Activated CD8-positive, alpha-beta memory T cell treated with anti-CD3 and anti-CD28 coated beads for 36 hours (primary cell): ENCODE results near the gene NELFA. TPM values are rescaled to one million over a fixed set of nuclear protein-coding genes. Genes with fewer than 3 reads are reported as not detected.

Experiments used
- CTCF ChIA-PET: fragments of 350-600 bp; sonication (Branson Sonifier 250); formaldehyde crosslinking; loops from one replicate; lab custom pipeline; 2021; ENCODE audit warnings: antibody characterized with exemption; lab: Charles Lee
- POLR2A ChIA-PET: fragments of 350-600 bp; sonication (Branson Sonifier 250); formaldehyde crosslinking; loops from one replicate; lab custom pipeline; 2021; ENCODE audit warnings: antibody characterized with exemption; lab: Charles Lee
- total RNA-seq, 2 experiments: library from RNA; stranded (reverse); gene quantifications; one replicate each; pipeline ENCODE4 v1.2.3, GENCODE V29; 2021

Gene NELFA
- total RNA-seq, result 10 to 100 TPM; 43.4 to 50.5 TPM

DNA sequence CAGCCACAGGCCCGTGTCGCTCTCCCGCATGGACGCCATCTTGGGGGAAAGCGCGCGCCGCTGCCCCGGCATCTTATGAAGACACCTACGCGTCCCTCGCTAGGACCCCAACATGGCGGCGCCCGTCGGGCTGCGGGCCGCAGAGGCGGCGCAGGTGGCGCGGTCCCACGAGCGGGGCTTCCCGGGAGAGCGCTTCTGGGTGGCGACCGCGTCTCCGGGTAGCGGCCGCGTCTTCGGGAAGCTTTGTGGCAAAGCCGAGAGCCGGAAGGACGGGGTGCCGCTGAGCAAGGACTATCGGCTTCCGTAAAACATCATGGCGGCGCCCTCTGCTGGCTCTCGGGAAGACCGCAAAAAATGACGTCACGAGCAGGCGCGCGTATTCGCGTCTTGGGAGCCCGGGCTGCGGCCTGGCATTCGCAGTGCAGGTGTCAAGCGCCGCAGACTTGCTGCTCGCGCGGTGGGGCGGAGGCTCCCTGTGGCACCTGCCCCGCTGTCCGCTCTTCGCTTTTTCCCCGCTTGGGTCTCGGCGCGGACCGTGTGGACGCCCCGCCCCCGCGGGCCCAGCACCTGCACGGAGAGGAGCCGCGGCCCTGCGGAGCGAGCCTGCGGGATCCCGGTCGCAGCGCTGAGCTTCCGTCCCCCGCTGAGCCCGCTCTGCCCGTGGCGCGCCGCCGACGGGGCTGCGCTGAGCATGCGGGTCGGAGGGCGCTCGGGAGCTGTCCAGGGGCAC is at the start of gene NELFA:
Gene NELFA, minus strand, starts transcription at position 54 of the 730 bp plus-strand sequence. Its CDS starts 15 bp downstream, at position 39.
- CTCF ChIA-PET, result interaction anchor here (0.6 to 1.5 kb wide), 5 partner anchors 16 to 404 kb away, joined by 3 to 4 read pairs (median 3); no protein-coding TSS in a partner anchor
- POLR2A ChIA-PET, result interaction anchor here (0.6 to 0.8 kb wide), 4 partner anchors 13 to 460 kb away, joined by 3 to 4 read pairs (median 4); partner anchors contain the start of gene RNF4

- ChIA-PET CTCF (no interaction called here), POLR2A (interaction anchor here (0.5 to 0.6 kb wide), 2 partner anchors 210 to 340 kb away, joined by 3 read pairs; no protein-coding TSS in a partner anchor)
Observed at GRCh38 chr4:2057382-2058065, 48.8 kb upstream of the NELFA start.

DNA sequence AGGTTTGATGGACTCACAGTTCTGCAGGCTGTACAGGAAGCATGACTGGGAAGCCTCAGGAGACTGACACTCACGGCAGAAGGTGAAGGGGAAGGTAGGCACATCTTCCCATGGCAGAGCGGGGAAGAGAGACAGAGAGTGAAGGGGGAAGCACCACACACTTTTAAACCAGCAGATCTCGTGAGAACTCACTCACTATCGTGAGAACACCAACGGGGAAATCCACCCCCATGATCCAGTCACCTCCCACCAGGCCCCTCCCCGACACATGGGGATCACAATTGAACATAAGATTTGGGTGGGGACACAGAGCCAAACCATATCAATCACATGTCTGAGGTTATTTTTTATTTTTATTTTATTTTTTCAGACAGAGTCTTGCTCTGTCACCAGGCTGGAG is 45.4 kb upstream of the NELFA start:
- POLR2A ChIA-PET, result no interaction called here
- CTCF ChIA-PET, result no interaction called here

GRCh38 chr4:2051086-2051485 is 42.3 kb upstream of the NELFA start:
- CTCF ChIA-PET, result no interaction called here
- POLR2A ChIA-PET, result no interaction called here

DNA sequence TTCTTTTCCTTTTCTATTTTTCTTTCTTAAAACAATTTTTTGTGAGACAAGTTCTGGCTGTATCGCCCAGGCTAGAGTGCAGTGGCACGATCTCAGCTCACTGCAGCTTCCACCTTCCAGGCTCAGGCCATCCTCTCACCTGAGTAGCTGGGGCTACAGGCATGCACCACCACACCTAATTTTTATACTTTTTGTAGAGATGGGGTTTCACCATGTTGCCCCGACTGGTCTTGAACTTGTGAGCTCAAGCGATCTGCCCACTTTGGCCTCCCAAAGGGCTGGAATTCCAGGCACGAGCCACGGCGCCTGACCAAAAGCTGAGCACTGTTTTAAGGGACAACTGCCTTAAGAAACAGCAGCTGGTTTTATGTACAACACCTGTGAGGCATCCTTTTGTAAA is 41.0 kb upstream of the NELFA start:
- ChIA-PET CTCF (interaction anchor here (0.9 kb wide), 1 partner anchor 392 kb away, joined by 3 read pairs; no protein-coding TSS in a partner anchor), POLR2A (no interaction called here)

GRCh38 chr4:2049381-2049780 is 40.6 kb upstream of the NELFA start:
- ChIA-PET POLR2A (no interaction called here), CTCF (no interaction called here)

- ChIA-PET CTCF (no interaction called here), POLR2A (no interaction called here)
Observed at GRCh38 chr4:2048831-2049230, 40.1 kb upstream of the NELFA start.

- ChIA-PET POLR2A (no interaction called here), CTCF (no interaction called here)
Observed at GRCh38 chr4:2047781-2048581, 39.2 kb upstream of the NELFA start.

- CTCF ChIA-PET, result no interaction called here
- POLR2A ChIA-PET, result no interaction called here
Observed at GRCh38 chr4:2047031-2047660, 38.4 kb upstream of the NELFA start.

DNA sequence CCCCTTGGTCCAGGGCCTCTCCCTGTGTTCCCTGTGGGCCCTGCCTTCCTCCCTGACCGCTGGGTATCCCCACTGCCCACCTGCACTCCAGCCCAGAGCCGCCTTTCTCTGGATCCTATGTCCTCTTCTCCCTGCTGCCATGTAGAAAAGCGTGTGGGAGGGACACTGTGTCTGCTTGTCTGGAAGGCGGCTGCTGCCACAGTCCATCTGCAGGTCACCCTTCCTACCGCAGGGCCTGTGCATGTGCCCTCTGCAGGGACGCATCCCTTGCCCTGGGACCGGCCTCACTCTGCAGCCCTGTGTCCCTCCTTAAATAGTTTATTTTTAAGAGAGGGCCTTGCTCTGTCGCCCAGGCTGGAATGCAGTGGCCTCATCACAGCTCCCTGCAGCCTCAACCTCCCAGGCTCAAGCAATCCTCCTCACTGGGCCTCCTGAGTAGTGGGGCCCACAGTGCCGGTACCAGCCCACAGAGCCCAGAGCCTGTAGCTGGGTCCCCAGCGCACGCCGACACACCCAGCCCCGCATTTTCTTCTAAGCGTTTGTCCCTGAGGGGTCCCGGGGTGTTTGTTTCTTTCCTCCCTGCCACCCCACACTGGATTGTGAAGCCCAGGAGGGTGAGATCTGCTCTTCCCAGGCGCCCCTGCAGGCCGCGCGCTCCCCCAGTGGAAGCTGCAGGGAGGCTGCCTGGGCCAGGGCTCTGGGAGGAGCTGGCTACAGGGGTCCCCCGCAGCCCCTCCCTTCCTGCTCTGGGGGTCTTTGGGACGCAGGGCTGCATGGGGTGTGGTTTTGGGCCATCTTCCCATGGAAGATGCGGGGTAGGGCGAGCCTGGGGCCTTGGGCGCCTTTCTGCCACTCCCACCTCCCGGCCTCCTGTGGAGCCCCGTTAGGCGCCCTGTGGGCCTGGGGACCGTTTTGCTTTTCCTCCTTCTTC is 37.5 kb upstream of the NELFA start:
- CTCF ChIA-PET, result no interaction called here

GRCh38 chr4:2045518-2045951 is 36.8 kb upstream of the NELFA start:
- POLR2A ChIA-PET, result no interaction called here
- CTCF ChIA-PET, result no interaction called here

More for the DNA sequence above, 37.5 kb upstream of the NELFA start:
- POLR2A ChIA-PET, result no interaction called here

GRCh38 chr4:2044542-2045517 is 36.1 kb upstream of the NELFA start:
- ChIA-PET CTCF (no interaction called here), POLR2A (no interaction called here)

DNA sequence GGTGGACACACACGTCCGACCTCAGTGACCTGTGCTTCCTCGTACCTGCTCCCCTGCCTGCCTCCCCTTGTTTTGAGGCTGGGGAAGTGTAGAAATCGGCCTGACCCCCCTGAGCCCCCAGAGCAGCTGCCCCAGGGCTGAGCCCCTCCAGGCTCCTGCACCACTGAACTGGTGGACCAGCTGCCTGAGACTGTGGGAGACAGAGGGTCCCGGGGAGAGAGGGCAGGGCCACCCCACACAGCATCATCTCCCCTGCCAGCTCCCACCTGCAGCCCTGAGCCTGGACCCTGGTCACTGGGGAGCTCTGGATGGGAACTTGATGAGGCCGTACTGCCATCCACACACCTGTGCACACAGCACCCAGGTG is 35.3 kb upstream of the NELFA start:
- POLR2A ChIA-PET, result no interaction called here
- CTCF ChIA-PET, result interaction anchor here (1.4 kb wide), 1 partner anchor 8 kb away, joined by 4 read pairs; no protein-coding TSS in a partner anchor

DNA sequence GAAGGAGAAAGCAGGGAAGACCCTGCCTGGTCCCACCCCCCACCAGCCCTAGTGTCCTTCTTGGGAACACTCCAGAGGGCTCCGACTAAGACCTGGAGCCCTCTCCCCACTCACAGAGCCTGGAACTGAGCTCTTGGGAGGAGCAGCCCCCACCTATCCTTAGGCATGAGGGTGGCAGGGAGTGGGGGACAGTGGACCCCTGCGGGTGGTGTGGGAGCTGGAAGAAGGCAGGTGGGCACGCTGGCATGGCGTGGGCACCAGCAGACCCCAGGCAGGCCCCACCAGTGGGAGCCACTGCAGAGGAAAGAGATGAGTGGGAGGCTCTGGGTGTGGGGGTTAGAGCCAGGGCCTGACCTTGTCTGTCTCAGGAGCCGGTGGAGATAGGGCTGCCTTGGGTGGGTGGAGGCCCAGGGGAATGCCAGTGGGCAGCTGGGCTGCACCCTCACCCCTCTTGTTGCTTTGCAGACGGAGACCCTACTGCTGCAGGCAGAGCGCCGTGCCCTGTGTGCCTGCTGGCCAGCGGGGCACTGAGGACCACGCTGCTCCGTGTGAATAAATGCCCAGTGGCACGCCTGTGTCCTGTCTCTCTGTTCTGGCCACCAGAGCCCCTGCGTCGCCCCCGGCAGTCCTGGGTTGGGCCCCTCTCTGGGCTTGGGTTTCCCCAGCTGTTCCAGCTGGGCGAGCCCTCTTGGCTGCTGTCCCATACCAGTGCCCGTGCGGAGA is 34.8 kb upstream of the NELFA start:
- POLR2A ChIA-PET, result no interaction called here

DNA sequence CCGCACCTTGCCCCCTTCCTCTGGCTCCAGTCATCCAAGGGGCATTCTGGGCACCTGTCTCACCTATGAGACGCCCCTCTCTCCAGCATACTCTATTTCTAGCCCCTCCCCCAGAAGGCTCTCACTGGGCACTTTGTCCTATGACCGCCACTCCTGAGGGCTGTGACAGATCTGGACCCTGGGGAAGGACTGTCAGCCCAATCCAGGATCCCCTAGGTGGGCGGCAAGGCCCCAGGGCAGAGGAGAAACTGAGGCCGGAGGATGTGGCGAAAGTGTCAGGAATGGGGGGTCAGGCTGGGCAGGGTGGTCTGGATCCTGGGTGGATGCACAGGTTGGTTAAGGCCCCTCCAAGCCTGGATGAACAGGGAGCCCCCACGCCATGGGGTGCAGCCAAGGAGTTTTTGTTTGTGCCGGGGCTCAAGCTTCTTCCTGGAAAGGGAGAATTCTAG is 34.2 kb upstream of the NELFA start:
- ChIA-PET CTCF (interaction anchor here (1.4 kb wide), 1 partner anchor 10 kb away, joined by 4 read pairs; no protein-coding TSS in a partner anchor), POLR2A (no interaction called here)

More for the DNA sequence above, 34.8 kb upstream of the NELFA start:
- CTCF ChIA-PET, result interaction anchor here (1.4 kb wide), 1 partner anchor 9 kb away, joined by 4 read pairs; no protein-coding TSS in a partner anchor

DNA sequence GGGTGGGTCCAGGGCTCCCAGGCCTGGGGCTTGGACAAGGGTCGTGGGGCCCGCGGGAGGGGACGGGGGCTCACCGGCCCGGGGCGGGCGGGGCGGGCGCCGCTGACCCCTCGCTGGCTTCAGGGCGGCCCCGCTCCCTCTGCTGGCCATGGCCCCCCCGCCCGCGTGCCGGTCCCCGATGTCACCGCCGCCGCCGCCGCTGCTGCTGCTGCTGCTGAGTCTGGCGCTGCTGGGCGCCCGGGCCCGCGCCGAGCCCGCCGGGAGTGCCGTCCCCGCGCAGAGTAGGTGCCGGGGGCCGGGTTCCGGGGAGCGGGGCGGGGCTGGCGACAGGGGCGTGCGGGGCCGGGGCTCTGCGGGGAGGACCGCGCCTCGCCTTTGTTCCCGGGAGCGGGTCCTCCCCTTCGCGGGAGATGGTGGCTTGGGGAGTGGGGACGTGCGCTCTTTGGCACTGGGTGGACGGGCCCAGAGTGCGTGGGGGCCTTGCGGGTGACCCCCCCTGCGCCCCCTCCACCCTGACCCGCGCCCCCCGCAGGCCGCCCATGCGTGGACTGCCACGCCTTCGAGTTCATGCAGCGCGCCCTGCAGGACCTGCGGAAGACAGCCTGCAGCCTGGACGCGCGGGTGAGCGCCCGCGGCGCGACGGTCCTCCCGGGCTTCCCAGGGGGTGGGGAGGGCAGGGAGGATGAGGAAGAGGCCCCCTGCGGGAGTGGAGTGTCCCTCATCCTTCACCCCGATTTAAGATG is 33.6 kb upstream of the NELFA start:
- CTCF ChIA-PET, result no interaction called here
- POLR2A ChIA-PET, result no interaction called here
